Left lung (tissue), 10 donors: ENCODE results near the gene N4BP2L1. TPM values are rescaled to one million over a fixed set of nuclear protein-coding genes. Genes with fewer than 3 reads are reported as not detected.

Experiments
- ATAC-seq: fragments of 200-7000 bp; cut with Tn5 transposase; one replicate; pipeline ENCODE4 v1.9.1; 2020; ENCODE audit warnings: moderate library complexity
- DNase-seq, 4 donors: peaks; one replicate each; pipeline ENCODE4 v3.0.0-alpha.2; 2013 to 2020
- H3K27ac ChIP-seq, 2 donors: fragments of 200-600 bp; sonication (generic) in 1 of 2; one replicate each; pipeline versions ENCODE4 v1.5.0 to v1.8.0; 2020 to 2021
- H3K27me3 ChIP-seq, 2 donors: fragments of 200-600 bp; sonication (generic) in 1 of 2; one replicate each; pipeline versions ENCODE4 v1.5.0 to v1.8.0; 2020 to 2021
- H3K36me3 ChIP-seq, 2 donors: fragments of 200-600 bp; sonication (generic) in 1 of 2; one replicate each; pipeline versions ENCODE4 v1.5.0 to v1.8.0; 2020 to 2021
- H3K4me1 ChIP-seq, 2 donors: fragments of 200-600 bp; one replicate each; pipeline ENCODE4 v1.8.0; 2021
- H3K4me3 ChIP-seq, 2 donors: fragments of 200-600 bp; sonication (generic) in 1 of 2; one replicate each; pipeline versions ENCODE4 v1.5.0 to v1.8.0; 2020 to 2021; ENCODE audit warnings: mild to moderate bottlenecking in 1 of 2
- H3K9me3 ChIP-seq, 2 donors: fragments of 200-600 bp; sonication (generic) in 1 of 2; one replicate each; pipeline versions ENCODE4 v1.5.0 to v1.8.0; 2020 to 2021
- CTCF ChIP-seq, 2 donors: fragments of 200-600 bp; sonication (generic) in 1 of 2; IDR thresholded peaks; one replicate each; pipeline versions ENCODE4 v1.5.0 to v1.8.0; 2021; ENCODE audit warnings: antibody characterized with exemption in 2 of 2
- intact Hi-C, 2 donors: fragments of 100-400 bp; cut with DNase I; formaldehyde crosslinking; loops; one replicate each; pipeline versions ENCODE4 v1.11.2 to v1.14.2; 2022
- polyA plus RNA-seq, 6 donors: library from polyadenylated mRNA; unstranded; fragments of 120-200 nt; gene quantifications; one replicate each; pipeline ENCODE4 v1.2.1, GENCODE V29; 2013; ENCODE audit not compliant: insufficient read length in 6 of 6
- total RNA-seq, 2 donors: library from RNA; stranded (reverse); fragmentation: NEBNext Ultra II Directional; extraction: Animal tissue kit (Norgen Biotek cat#: 25700); gene quantifications; one replicate each; pipeline ENCODE4 v1.2.1, GENCODE V29; 2021
- donor health status: DM: no; HTN: yes; CAD: no.
- donor health status: DM: no; HTN: no; CAD: no.

Gene N4BP2L1
- total and polyA plus RNA-seq, 8 donors: 12.4 to 52.0 (median 35.6) TPM

GRCh38 chr13:32438871-32439270 is 10.9 kb upstream of the N4BP2L1 start:
- no peak for TF ChIP-seq CTCF (IDR thresholded peaks at IDR 0.05)
- ATAC-seq: no peak
- H3K27ac ChIP-seq: no peak overlapping the region

GRCh38 chr13:32432856-32433255 is 4.9 kb upstream of the N4BP2L1 start:
- Histone ChIP-seq H3K36me3 (peaks cover 0 to 5% of the 10 kb centered on the region in 2 donors), H3K27ac (no peak overlapping the region), H3K9me3 (no peaks in the 10 kb centered on the region), H3K27me3 (no peaks in the 10 kb centered on the region), H3K4me3 (no peak overlapping the region), H3K4me1 (peaks cover 4 to 24% of the 10 kb centered on the region in 2 donors)
- no peak for ATAC-seq
- no peak for TF ChIP-seq CTCF (IDR thresholded peaks at IDR 0.05)
- intact Hi-C loops: no loop called here
- DNase-seq: no peak

More at GRCh38 chr13:32438871-32439270, 10.9 kb upstream of the N4BP2L1 start:
- no peaks in the 10 kb centered on the region for H3K9me3 ChIP-seq
- intact Hi-C loops: no loop called here
- H3K36me3 ChIP-seq: peaks cover 0 to 6% of the 10 kb centered on the region in 2 donors
- H3K4me3 ChIP-seq: no peak overlapping the region
- no peaks in the 10 kb centered on the region for H3K27me3 ChIP-seq
- no peak for DNase-seq
- H3K4me1 ChIP-seq: no peaks in the 10 kb centered on the region

GRCh38 chr13:32431361-32431760 is 3.4 kb upstream of the N4BP2L1 start:
- Histone ChIP-seq H3K9me3 (no peaks in the 10 kb centered on the region), H3K4me3 (no peak overlapping the region), H3K4me1 (peaks cover 4 to 34% of the 10 kb centered on the region in 2 donors), H3K27me3 (no peaks in the 10 kb centered on the region), H3K36me3 (peaks cover 0 to 4% of the 10 kb centered on the region in 2 donors), H3K27ac (no peak overlapping the region)
- intact Hi-C loops: no loop called here
- ATAC-seq (no peak), DNase-seq (no peak)
- no peak for TF ChIP-seq CTCF (IDR thresholded peaks at IDR 0.05)

GRCh38 chr13:32430018-32430747 is 2.3 kb upstream of the N4BP2L1 start:
- peaks cover 0 to 4% of the 10 kb centered on the region in 2 donors for H3K36me3 ChIP-seq
- TF ChIP-seq CTCF (IDR thresholded peaks at IDR 0.05): no peak
- no peaks in the 10 kb centered on the region for H3K9me3 ChIP-seq
- DNase-seq (no peak), ATAC-seq (no peak)
- no peaks in the 10 kb centered on the region for H3K27me3 ChIP-seq
- no peak overlapping the region for H3K27ac ChIP-seq
- H3K4me3 ChIP-seq: no peak overlapping the region
- intact Hi-C loops: no loop called here
- H3K4me1 ChIP-seq: peaks cover 4 to 45% of the 10 kb centered on the region in 2 donors

GRCh38 chr13:32429433-32429909 is 1.5 kb upstream of the N4BP2L1 start:
- no peaks in the 10 kb centered on the region for H3K9me3 ChIP-seq
- TF ChIP-seq CTCF (IDR thresholded peaks at IDR 0.05): no peak
- no peak for DNase-seq
- peaks cover 4 to 52% of the 10 kb centered on the region in 2 donors for H3K4me1 ChIP-seq
- H3K27ac ChIP-seq: peak overlapping the region; percentile 84 to 92
- peaks cover 0 to 4% of the 10 kb centered on the region in 2 donors for H3K36me3 ChIP-seq
- H3K27me3 ChIP-seq: no peaks in the 10 kb centered on the region
- H3K4me3 ChIP-seq: no peak overlapping the region
- intact Hi-C loops: no loop called here
- no peak for ATAC-seq
